GM12873 (cell line): ENCODE results near the gene NDST4.

Source experiments
- TF ChIP-seq, protein P1 (sequence below): IDR thresholded peaks from 2 replicates; pipeline ENCODE4 v1.5.1; 2012; ENCODE audit warnings: low read depth, mild to moderate bottlenecking, moderate library complexity, low read length, control low read depth; ENCODE audit not compliant: insufficient read depth; ENCODE audit errors: missing control alignments

The NDST4 gene

DNA sequence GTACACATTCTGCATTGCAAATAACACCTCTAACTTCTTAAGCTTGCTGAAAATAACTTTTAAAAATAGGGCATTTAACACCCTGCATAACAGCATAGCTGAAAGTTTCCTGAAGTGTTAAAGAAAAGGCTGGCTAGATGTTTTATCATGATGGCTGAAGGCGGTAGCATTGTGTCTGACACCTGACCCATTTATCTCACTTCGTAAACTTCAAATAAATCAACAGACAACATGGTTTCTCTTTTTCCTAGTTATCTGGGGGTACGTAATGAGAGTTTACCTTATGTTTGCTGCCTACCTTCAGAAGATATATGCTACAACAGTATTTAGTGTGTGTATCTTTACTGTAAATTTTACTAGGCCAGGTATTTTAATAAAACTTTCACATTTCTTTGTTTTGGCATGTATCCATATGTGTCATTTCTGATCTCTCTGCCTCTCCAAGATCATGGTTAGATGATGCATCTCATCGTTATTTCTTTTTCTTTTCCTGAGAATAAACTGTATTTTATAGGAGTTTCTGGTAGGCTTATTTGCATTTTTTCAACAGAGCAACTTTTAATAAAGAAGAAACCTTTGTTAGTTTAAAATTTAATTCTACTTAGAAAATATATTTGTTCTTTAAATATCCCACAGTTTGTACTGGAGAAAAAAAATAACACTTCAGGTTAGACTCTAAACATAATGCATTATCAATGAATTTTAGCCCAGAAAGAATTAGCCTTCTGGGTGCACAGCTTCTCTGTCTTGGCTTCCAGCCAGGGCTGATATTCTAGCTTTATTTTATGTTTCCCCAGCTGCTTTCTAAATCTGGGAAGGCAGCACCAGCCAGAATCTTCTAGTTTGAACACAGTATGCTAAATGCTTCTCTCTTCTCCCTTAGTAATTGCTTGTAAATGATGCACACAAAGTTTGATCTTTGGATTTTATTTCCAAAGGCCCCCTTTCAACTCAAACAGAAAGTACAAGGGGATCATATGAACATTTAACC lies 2.9 kb downstream of the NDST4 start:
- TF ChIP-seq, protein P1, sequence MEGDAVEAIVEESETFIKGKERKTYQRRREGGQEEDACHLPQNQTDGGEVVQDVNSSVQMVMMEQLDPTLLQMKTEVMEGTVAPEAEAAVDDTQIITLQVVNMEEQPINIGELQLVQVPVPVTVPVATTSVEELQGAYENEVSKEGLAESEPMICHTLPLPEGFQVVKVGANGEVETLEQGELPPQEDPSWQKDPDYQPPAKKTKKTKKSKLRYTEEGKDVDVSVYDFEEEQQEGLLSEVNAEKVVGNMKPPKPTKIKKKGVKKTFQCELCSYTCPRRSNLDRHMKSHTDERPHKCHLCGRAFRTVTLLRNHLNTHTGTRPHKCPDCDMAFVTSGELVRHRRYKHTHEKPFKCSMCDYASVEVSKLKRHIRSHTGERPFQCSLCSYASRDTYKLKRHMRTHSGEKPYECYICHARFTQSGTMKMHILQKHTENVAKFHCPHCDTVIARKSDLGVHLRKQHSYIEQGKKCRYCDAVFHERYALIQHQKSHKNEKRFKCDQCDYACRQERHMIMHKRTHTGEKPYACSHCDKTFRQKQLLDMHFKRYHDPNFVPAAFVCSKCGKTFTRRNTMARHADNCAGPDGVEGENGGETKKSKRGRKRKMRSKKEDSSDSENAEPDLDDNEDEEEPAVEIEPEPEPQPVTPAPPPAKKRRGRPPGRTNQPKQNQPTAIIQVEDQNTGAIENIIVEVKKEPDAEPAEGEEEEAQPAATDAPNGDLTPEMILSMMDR = no peak

DNA sequence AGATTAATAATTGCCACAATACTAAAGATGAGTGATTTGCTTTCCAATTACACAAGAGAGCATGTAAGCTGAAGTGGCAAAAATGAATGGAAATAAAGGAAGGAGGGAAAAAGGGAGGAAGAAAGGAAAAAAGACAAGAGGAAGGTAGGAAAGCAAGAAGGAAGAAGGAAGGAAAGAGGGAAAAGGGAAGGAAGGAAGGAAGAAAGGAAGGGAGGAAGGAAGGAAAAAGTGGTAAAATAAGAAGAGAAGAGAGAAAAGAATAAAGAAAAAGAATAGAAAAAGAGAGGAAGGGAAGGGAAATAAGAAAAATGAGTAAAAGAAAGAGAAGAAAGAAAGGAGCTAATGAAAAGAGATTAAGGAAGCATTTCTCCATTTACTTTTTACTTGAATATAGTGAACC lies 4.6 kb downstream of the NDST4 start:
- TF ChIP-seq, protein P1 = no peak

DNA sequence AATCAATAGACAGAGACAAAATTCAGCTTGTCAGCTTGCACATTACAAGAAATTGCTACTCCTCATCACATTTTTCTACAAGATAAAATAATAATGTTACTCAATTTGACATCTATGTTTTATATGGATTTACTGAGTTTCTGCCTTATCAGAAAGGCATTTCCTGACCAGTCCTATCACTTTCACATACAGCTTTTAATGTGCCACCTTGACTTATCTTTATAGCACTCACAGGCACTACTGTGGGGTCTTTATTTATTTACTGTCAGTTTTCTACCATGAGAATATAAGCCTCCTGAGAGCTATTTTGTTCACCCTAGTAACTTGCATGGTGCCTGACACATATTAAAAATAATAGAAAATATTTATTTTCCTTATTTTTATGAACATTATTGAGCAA lies 6.0 kb downstream of the NDST4 start:
- TF ChIP-seq, protein P1 = no peak

DNA sequence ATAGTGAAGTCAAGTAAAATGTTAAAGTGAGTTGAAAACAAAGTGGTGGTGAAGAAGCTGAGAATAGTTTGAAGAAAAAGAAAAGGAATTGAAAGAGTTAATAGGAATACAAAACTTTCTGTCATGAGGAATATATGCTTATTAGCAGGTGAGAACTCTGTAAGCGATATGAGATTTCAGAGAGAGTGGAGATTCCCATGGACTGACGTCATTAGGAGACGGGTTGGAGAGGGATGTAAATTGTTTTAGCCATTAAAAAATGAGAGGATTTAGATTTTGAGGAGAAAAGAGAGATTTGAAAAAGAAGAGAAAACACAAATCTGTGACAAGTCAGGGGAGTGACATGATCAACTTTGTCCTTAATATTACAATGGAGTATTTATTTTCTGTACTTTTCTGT lies 11.7 kb downstream of the NDST4 start:
- TF ChIP-seq, protein P1 = no peak

GRCh38 chr4:115090483-115091075 lies 22.8 kb downstream of the NDST4 start:
- TF ChIP-seq, protein P1 = peak; percentile 49

- TF ChIP-seq, protein P1 = no peak
Observed at GRCh38 chr4:115082633-115083032, 30.8 kb downstream of the NDST4 start.

GRCh38 chr4:115076691-115077090 lies 36.7 kb downstream of the NDST4 start:
- TF ChIP-seq, protein P1 = no peak
